ENCODE measurements around the gene RGMB. TPM values are rescaled to one million over a fixed set of nuclear protein-coding genes. Genes with fewer than 3 reads are reported as not detected.
A peak's percentile ranks its signal among the peaks of the same experiment; 100 is the strongest.

Gene RGMB
- total RNA-seq, 1 donor: 145 TPM

GRCh38 chr5:98794001-98794400 is 20.5 kb downstream of the RGMB start:
- no peak for DNase-seq (ENCODE audit: low read depth)
- no peak overlapping the region for H3K4me3 ChIP-seq (ENCODE audit: low read depth, low read length)
- TF ChIP-seq CTCF (IDR thresholded peaks at IDR 0.05; ENCODE audit: insufficient read depth, low read length): no peak

- DNase-seq (ENCODE audit: low read depth): no peak
- no peak for TF ChIP-seq CTCF (IDR thresholded peaks at IDR 0.05; ENCODE audit: insufficient read depth, low read length)
- H3K4me3 ChIP-seq (ENCODE audit: low read depth, low read length): no peak overlapping the region
Observed at GRCh38 chr5:98794414-98795080, 21.1 kb downstream of the RGMB start.

- no peak overlapping the region for H3K4me3 ChIP-seq (ENCODE audit: low read depth, low read length)
- no peak for DNase-seq (ENCODE audit: low read depth)
- TF ChIP-seq CTCF (IDR thresholded peaks at IDR 0.05; ENCODE audit: insufficient read depth, low read length): no peak
Observed at GRCh38 chr5:98795243-98795642, 21.8 kb downstream of the RGMB start.

- no peak overlapping the region for H3K4me3 ChIP-seq (ENCODE audit: low read depth, low read length)
- DNase-seq (ENCODE audit: low read depth): peak; percentile 69
- TF ChIP-seq CTCF (IDR thresholded peaks at IDR 0.05; ENCODE audit: insufficient read depth, low read length): peak; percentile 90
Observed at GRCh38 chr5:98796197-98796972, 22.9 kb downstream of the RGMB start.

GRCh38 chr5:98798371-98798770 is 24.9 kb downstream of the RGMB start:
- no peak for TF ChIP-seq CTCF (IDR thresholded peaks at IDR 0.05; ENCODE audit: insufficient read depth, low read length)
- no peak overlapping the region for H3K4me3 ChIP-seq (ENCODE audit: low read depth, low read length)
- DNase-seq (ENCODE audit: low read depth): no peak

- no peak for DNase-seq (ENCODE audit: low read depth)
- TF ChIP-seq CTCF (IDR thresholded peaks at IDR 0.05; ENCODE audit: insufficient read depth, low read length): no peak
- no peak overlapping the region for H3K4me3 ChIP-seq (ENCODE audit: low read depth, low read length)
Observed at GRCh38 chr5:98798847-98799246, 25.4 kb downstream of the RGMB start.

Measured in fibroblast of the aortic adventitia (primary cell).